Measurements from ENCODE around the gene ALOX5.
"Not testable (repeated sequence)": the region's sequence is repeated elsewhere in the genome, so short reads cannot be mapped to it uniquely, and the experiment has no call there.

ALOX5 gene

DNA sequence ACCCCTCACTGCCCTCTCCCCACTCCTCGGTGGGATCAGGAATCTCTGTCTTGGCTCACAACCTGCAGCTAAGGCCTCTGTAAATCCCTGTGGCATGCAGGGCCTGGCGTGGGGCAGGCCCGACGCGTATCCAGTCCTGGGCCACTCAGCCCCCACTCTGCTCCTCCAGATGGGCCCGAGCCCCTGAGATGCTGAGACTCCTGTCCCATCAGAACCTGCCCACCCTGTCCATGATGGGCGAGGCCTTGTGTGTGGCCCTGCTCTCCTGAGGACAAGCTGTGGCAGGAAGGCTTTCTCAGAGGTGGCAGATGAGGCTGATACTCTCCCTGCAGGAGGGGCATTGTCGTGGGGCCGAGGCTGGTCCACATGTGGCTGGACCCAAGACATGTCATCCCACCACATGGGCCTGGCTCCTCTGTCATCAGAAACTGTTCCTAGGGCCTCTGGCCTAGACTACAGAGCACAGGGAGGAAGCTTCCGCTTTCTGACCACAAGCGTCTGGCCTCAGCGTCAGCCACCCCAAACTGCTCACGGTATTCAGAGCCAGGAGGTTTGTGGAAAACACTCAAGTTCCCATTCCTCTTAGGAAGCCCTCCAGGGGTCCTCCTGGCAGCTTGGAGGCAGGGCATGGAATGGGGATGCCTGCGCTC, 6.0 kb downstream of the ALOX5 start:
- Mint-ChIP-seq H3K4me3 (no peak overlapping the region), H3K4me1 (peaks cover 4% of the 10 kb centered on the region), H3K9me3 (no peaks in the 10 kb centered on the region), H3K36me3 (ENCODE audit: low read depth) (no peaks in the 10 kb centered on the region), H3K27me3 (peaks cover 10% of the 10 kb centered on the region), H3K27ac (no peak overlapping the region)
- DNase-seq (no peak), ATAC-seq (no peak)

DNA sequence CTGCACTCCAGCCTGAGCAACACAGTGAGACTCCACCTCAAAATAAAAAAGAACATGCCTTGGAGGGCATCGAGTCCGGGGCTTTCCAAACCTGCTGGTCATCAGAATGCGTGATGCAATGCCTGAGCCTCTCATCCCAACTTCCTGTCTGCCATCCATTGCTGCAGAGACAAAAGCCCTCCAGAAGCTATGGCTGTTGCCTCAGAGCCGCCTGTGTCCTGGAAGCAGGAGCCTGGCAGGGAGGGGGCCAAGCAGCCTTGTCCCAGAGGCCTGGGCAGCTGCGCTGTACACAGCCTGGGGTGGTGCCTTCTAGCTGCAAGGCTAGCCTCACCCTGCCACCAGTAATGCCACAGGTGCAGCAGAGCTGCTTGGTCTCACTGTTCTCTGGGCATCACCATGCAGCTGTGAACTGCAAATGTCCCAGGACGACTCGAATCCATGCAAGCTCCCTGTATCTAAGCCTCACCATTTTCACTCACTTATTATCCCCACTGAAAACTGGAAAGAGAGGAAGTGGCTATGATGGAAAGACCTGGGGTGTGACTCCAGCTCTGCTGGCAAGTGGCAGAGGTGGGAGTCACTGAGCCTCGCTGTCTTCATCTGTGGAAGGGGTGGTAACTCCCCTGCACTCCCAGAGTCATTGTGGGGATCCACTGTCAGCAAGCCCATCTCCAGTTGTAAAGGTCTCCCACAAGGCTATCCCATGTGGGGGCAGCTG, 7.0 kb downstream of the ALOX5 start:
- Mint-ChIP-seq H3K4me3 (no peak overlapping the region), H3K9me3 (no peaks in the 10 kb centered on the region), H3K27ac (no peak overlapping the region), H3K4me1 (no peaks in the 10 kb centered on the region), H3K36me3 (ENCODE audit: low read depth) (no peaks in the 10 kb centered on the region), H3K27me3 (peaks cover 2% of the 10 kb centered on the region)
- ATAC-seq (no peak), DNase-seq (no peak)

DNA sequence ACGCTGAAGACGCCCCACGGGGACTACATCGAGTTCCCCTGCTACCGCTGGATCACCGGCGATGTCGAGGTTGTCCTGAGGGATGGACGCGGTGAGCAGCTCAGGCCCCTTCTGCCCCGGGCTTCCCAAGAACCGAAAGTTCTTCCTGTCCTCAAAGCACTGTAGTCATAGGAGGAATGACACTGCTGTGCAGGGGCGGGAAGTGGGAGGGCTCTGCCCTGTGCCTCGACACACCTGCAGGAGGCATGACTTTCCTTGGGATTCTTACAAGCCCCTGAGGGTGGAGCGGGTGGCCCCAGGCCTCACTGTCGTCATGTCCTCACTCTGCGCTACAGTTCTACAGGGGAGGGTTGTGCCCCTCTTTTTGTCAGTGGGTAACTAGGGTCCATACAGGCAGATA, 8.6 kb downstream of the ALOX5 start:
- H3K36me3 Mint-ChIP-seq (ENCODE audit: low read depth) = no peaks in the 10 kb centered on the region

DNA sequence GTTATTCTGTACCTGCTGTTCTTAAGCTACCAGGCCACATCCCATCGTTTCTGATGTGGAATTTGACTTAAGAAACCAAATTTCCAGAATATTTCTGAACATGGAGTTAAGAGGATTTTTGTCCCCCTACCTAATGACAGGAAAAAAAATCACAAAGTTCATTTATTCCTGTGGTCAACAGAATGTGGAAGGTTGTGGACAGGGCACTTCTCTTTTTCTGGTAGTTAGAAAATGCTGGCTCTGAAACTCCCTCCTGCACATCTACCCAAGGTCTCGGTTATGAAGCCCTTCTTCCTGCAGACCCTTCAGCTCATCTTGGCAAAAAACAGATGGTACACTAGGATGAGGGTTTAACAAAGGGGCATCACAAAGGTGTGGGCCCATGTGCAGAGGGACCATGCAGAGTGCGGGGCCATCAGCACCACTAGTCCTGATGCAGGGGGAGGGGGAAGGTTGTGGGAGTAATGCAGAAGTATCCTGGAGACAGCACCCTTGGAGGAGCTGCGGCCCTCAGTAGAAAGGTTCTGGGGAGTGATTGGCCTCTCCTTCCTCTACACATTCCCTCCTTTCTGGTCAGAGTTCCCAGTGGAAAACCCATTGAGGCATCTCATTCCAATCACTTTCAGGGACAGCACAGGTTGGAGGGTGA, 9.8 kb downstream of the ALOX5 start:
- Mint-ChIP-seq H3K4me3 (no peak overlapping the region), H3K27ac (no peak overlapping the region), H3K9me3 (no peaks in the 10 kb centered on the region), H3K27me3 (no peaks in the 10 kb centered on the region), H3K4me1 (no peaks in the 10 kb centered on the region), H3K36me3 (ENCODE audit: low read depth) (peaks cover under 1% of the 10 kb centered on the region)
- ATAC-seq (no peak), DNase-seq (no peak)

More for the DNA sequence above, 8.6 kb downstream of the ALOX5 start:
- H3K9me3 Mint-ChIP-seq = no peaks in the 10 kb centered on the region
- DNase-seq = no peak
- H3K27me3 Mint-ChIP-seq = no peaks in the 10 kb centered on the region
- no peak overlapping the region for H3K27ac Mint-ChIP-seq
- H3K4me3 Mint-ChIP-seq = no peak overlapping the region
- ATAC-seq = no peak
- no peaks in the 10 kb centered on the region for H3K4me1 Mint-ChIP-seq

DNA sequence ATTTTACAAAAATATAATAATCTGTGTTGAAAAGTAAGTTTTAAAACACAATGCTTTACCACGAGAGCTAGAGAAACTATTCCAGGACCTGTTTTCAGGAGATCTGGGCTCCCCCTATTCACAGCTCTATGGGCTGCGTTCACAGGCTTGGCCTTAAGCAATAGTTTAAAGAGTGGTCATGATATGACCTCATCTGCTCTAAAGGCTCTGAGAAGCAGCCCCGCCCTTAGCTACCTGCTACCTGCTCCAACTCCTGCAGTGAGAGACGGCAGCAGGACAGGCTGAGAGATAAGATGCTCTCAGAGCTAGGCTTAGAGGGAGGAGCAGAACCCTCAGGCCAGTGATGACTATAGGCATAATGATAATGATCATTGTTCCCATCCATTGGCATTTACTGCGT, 12.6 kb downstream of the ALOX5 start:
- peaks cover 2% of the 10 kb centered on the region for H3K36me3 Mint-ChIP-seq (ENCODE audit: low read depth)
- H3K27me3 Mint-ChIP-seq = no peaks in the 10 kb centered on the region

DNA sequence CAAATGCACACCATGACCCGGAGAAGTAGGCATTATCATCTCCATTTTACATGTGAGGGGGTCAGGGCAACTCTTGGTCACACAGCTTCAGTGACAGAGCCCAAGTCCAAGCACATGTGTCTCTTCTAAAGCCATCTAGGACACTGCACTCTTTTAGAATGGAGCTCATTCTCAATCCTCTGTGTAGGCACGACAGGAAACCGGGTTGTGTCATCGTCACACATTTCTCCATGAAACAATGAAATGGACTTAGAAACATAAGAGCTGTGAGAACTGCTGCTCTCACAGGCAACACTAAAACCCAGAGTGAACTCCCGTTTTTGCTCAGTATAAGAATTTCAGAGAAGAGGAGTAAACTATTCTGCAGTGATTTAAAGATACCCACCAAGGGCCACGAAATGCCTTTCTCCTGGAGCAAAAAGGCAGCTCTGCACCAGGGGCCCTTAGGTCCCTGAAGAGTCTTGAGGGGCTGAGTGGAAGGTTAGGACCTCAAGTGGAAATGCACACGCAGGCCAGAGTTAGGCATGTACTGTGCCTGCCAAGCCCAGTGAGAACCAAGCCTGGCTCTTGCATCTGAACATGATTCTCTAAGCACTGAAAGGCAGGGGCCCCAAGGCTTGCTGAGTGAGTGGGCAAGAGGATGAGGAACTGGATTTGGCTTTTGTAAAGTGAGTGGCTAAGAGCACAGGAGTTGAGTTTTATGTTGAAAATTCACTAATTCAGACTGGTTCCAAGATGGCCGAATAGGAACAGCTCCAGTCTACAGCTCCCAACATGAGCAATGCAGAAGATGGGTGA, 13.3 kb downstream of the ALOX5 start:
- peaks cover 2% of the 10 kb centered on the region for H3K36me3 Mint-ChIP-seq (ENCODE audit: low read depth)
- ATAC-seq (no peak), DNase-seq (no peak)
- no peak overlapping the region for H3K27ac Mint-ChIP-seq
- H3K27me3 Mint-ChIP-seq = no peaks in the 10 kb centered on the region
- no peak overlapping the region for H3K4me3 Mint-ChIP-seq
- no peaks in the 10 kb centered on the region for H3K9me3 Mint-ChIP-seq
- no peaks in the 10 kb centered on the region for H3K4me1 Mint-ChIP-seq

More for the DNA sequence above, 12.6 kb downstream of the ALOX5 start:
- no peaks in the 10 kb centered on the region for H3K4me1 Mint-ChIP-seq
- ATAC-seq (no peak), DNase-seq (no peak)
- no peaks in the 10 kb centered on the region for H3K9me3 Mint-ChIP-seq
- H3K4me3 Mint-ChIP-seq = no peak overlapping the region
- no peak overlapping the region for H3K27ac Mint-ChIP-seq

DNA sequence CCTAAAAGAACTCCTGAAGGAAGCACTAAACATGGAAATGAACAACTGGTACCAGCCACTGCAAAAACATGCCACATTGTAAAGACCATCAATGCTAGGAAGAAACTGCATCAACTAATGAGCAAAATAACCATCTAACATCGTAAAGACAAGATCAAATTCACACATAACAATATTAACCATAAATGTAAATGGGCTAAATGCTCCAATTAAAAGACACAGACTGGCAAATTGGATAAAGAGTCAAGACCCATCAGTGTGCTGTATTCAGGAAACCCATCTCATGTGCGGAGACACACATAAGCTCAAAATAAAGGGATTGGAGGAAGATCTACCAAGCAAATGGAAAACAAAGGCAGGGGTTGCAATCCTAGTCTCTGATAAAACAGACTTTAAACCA, 15.7 kb downstream of the ALOX5 start:
- H3K27me3 Mint-ChIP-seq; H3K4me3 Mint-ChIP-seq; H3K27ac Mint-ChIP-seq; DNase-seq; H3K9me3 Mint-ChIP-seq; H3K36me3 Mint-ChIP-seq (ENCODE audit: low read depth); H3K4me1 Mint-ChIP-seq; ATAC-seq: not testable (repeated sequence)

DNA sequence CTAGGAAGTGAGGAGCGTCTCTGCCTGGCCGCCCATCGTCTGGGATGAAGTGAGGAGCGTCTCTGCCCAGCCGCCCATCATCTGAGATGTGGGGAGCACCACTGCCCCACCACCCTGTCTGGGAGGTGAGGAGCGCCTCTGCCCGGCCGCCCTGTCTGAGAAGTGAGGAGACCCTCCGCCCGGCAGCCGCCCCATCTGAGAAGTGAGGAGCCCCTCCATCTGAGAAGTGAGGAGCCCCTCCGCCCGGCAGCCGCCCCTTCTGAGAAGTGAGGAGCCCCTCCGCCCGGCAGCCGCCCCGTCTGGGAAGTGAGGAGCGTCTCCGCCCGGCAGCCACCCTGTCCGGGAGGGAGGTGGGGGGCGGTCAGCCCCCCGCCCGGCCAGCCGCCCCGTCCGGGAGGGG, 17.6 kb downstream of the ALOX5 start:
- H3K36me3 Mint-ChIP-seq (ENCODE audit: low read depth); DNase-seq; H3K4me1 Mint-ChIP-seq; H3K27me3 Mint-ChIP-seq; ATAC-seq; H3K4me3 Mint-ChIP-seq; H3K27ac Mint-ChIP-seq: not testable (repeated sequence)
- peaks cover 16% of the 10 kb centered on the region for H3K9me3 Mint-ChIP-seq

DNA sequence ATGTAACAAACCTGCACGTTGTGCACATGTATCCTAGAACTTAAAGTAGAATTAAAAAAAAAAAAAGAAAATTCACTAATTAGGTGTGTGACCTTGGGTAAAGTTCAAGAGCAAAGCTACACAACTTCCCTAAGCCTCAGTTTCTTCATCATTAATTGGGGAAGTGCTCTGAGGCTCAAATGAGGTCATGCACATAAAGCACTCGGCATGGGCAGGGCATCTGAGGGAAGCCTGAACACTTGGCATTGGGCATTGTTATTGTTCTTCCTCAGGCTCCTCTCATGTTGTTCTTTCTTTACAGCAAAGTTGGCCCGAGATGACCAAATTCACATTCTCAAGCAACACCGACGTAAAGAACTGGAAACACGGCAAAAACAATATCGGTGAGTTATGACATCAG, 21.5 kb downstream of the ALOX5 start:
- no peak overlapping the region for H3K4me3 Mint-ChIP-seq
- peaks cover 8% of the 10 kb centered on the region for H3K36me3 Mint-ChIP-seq (ENCODE audit: low read depth)
- peaks cover 18% of the 10 kb centered on the region for H3K9me3 Mint-ChIP-seq
- ATAC-seq (no peak), DNase-seq (no peak)
- H3K27me3 Mint-ChIP-seq = no peaks in the 10 kb centered on the region
- H3K4me1 Mint-ChIP-seq = no peaks in the 10 kb centered on the region
- H3K27ac Mint-ChIP-seq = no peak overlapping the region

DNA sequence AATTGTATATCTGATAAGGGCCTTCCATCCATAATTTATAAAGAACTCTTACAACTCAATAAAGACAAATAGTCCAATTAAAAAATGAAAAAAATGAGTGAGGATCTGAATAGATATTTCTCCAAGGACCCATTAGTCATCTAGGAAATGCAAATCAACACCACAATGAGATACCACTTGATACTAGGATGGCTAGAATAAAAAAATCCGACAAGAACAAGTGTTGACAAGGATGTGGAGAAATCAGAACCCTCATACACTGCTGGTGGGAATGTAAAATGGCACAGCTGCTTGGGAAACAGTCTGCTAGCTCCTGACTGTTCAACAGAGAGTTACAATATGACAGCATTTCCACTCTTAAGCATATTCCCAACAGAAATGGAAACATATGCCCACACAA, 24.6 kb downstream of the ALOX5 start:
- H3K27ac Mint-ChIP-seq = no peak overlapping the region

DNA sequence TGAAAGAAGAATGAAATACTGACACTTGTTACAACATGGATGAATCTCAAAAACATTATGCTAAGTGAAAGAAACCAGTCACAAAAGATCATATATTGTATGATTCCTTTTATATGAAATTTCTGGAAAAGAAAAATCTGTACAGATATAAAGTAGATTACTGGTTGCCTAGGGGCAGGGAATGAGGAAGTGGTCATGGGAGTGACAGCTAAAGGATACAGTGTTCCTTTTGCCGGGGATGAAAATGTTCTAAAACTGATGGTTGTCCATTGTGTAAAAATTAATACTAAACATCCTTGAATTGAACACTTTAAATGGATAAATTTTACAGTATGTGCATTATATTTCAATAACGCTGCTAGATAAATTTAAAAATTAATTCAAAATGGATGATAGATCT, 25.1 kb downstream of the ALOX5 start:
- H3K4me1 Mint-ChIP-seq = peaks cover 6% of the 10 kb centered on the region
- H3K27me3 Mint-ChIP-seq = no peaks in the 10 kb centered on the region
- H3K4me3 Mint-ChIP-seq = no peak overlapping the region
- H3K9me3 Mint-ChIP-seq = peaks cover 13% of the 10 kb centered on the region
- DNase-seq = no peak
- ATAC-seq = no peak
- no peak overlapping the region for H3K27ac Mint-ChIP-seq
- peaks cover 8% of the 10 kb centered on the region for H3K36me3 Mint-ChIP-seq (ENCODE audit: low read depth)

More for the DNA sequence above, 24.6 kb downstream of the ALOX5 start:
- peaks cover 8% of the 10 kb centered on the region for H3K36me3 Mint-ChIP-seq (ENCODE audit: low read depth)
- ATAC-seq = no peak
- no peak overlapping the region for H3K4me3 Mint-ChIP-seq
- peaks cover 17% of the 10 kb centered on the region for H3K9me3 Mint-ChIP-seq
- DNase-seq = no peak
- H3K4me1 Mint-ChIP-seq = peaks cover under 1% of the 10 kb centered on the region
- no peaks in the 10 kb centered on the region for H3K27me3 Mint-ChIP-seq

DNA sequence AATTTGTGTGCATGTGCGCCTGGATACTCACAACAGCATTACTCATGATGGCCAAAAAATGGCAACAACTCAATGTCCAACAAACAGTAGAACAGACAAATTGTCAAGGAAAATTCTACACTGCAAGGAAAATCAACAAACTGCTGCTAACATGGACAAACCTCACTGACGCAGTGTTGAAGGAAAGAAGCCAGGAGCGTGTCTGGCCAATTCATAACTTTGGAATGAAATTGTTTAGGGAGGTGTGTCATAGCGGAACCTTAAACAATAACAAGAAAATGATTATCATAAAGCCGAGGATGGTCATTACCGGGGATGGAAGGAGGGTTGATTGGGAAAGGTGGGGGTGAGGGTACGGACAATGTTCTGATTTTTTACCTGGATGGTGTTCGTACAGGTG, 29.1 kb downstream of the ALOX5 start:
- Mint-ChIP-seq H3K36me3 (ENCODE audit: low read depth) (no peaks in the 10 kb centered on the region), H3K4me1 (peaks cover 8% of the 10 kb centered on the region), H3K9me3 (no peaks in the 10 kb centered on the region), H3K4me3 (no peak overlapping the region), H3K27ac (no peak overlapping the region), H3K27me3 (no peaks in the 10 kb centered on the region)
- no peak for ATAC-seq
- no peak for DNase-seq

DNA sequence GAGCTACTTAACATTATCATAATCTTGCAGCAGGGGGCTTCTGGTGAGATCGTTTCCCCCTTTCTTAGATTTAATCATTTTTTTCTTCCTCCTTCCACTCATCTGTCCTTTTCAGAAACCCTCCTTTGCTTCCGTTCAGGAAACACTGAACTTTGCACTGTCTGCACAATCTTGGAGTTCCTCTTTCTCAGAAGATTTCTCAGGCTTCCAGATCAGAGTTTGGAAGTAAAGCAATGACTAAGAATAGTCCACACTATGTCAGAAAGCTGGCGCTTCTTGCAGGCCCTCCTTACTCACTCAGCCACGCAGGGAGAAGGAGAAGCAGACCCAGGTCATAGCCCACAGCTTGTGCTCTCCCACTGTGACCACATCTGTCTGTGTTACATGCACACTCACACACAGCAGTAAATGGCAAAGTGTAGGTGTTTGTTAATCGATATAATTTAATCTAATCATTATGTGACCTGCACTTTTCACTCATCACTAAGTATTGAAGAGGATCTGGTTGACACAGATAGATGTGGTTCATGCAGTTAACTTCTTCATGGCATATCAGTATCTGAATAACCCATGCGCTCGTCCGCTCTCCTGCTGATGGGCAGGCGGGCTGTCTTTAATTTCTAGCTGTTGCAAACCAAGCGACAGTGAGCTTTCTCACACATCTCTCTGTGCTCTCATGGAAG, 30.2 kb downstream of the ALOX5 start:
- H3K4me1 Mint-ChIP-seq = peaks cover 8% of the 10 kb centered on the region
- H3K36me3 Mint-ChIP-seq (ENCODE audit: low read depth) = no peaks in the 10 kb centered on the region
- DNase-seq (no peak), ATAC-seq (peak; percentile 61)
- no peaks in the 10 kb centered on the region for H3K9me3 Mint-ChIP-seq
- H3K4me3 Mint-ChIP-seq = no peak overlapping the region
- no peak overlapping the region for H3K27ac Mint-ChIP-seq
- H3K27me3 Mint-ChIP-seq = no peaks in the 10 kb centered on the region

DNA sequence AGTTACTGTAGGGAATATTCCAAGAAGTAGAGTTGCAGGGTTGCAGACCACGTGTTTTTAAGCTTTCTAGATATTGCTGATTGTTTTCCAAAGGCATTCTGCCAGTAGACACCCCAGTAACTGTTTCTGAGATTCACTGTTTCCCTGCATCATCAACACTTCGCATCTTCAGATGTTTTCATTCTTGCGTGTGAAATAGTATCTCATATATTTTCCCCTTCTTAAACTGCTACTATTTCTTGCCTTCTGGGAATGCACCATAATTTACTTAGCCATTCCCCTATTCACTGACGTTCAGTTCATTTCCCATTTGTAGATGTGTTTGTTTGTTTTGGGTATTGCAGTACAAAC, 30.7 kb downstream of the ALOX5 start:
- Mint-ChIP-seq H3K4me1 (peaks cover 8% of the 10 kb centered on the region), H3K9me3 (no peaks in the 10 kb centered on the region), H3K27ac (peak overlapping the region; percentile 28), H3K36me3 (ENCODE audit: low read depth) (no peaks in the 10 kb centered on the region), H3K27me3 (no peaks in the 10 kb centered on the region), H3K4me3 (no peak overlapping the region)
- DNase-seq (no peak), ATAC-seq (no peak)
